ENCODE results near the gene KIAA0232.

KIAA0232 gene

DNA sequence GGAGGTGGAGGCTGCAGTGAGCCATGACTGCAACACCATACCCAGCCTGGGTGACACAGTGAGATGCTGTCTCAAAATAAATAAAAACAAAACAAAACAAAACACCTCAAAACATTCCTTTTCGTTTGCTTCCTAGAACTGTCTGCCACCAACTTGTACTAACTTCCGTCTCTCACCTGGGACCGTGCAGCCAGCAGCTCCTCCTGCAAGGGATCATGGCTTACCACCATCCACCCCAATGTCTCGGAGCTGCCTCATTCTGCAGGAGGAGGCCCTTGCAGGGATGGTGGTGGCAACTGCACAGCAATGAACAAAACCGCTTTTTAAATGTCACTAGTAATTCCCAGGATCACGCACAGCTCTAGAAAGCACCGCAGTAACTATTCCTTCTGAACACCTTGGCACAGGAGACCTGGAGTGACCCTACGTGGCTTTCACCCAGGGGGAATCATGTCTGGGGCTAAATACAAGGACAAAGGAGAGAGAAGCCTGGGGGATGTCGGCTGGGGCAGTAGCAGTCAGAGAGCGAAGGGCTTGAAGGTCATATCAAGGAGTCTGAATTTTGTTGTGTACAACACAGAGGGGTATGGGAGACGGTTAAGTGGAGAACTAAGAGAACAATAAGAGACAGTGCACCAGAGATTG, 17.4 kb upstream of the KIAA0232 start:
- Mint-ChIP-seq H3K27me3 (peaks cover 36% of the 10 kb centered on the region), H3K4me1 (ENCODE audit: low read depth) (peaks cover 19% of the 10 kb centered on the region), H3K4me3 (no peak overlapping the region), H3K27ac (no peak overlapping the region), H3K9me3 (no peaks in the 10 kb centered on the region), H3K36me3 (ENCODE audit: low read depth) (no peaks in the 10 kb centered on the region)
- intact Hi-C loops (cut with micrococcal nuclease): no loop called here

DNA sequence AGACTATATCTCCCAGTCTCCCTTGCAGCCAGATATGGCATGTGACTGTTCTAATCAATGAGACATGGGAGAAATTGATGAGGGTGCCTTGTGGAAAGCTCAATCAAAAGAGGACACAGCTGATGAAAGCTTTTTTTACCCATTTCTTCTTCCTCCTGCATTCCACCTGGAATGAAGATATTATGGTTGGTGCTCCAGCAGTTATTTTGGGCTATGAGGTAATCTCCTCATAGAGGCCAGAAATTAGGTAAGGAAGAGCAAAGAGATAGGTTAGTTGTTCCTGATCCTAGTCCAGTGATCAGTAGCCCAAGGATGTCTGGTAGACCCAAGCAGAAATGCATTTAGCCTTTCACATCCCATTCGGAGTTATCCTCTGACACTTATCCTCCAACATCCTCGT, 16.8 kb upstream of the KIAA0232 start:
- intact Hi-C loops (cut with micrococcal nuclease): no loop called here

DNA sequence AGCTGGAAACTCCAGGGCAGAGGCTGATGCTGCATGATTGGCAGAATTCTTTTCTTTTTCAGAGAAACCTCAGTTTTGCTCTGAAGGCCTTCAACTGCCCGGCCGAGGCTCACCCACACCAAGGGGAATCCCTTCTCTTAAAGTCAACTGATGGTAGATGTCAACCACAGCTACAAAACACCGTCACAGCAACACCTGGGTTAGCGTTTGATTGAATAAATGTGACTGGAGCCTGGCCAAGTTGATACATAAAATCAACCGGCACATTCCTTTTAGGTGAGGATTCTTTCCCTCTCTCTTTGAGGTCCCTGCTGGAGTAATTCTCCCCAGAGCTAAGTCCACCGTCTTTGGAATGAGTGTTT, 15.2 kb upstream of the KIAA0232 start:
- Mint-ChIP-seq H3K27ac (peak overlapping the region; percentile 82), H3K4me1 (ENCODE audit: low read depth) (peaks cover 19% of the 10 kb centered on the region), H3K27me3 (peaks cover 23% of the 10 kb centered on the region), H3K9me3 (no peaks in the 10 kb centered on the region), H3K36me3 (ENCODE audit: low read depth) (no peaks in the 10 kb centered on the region), H3K4me3 (no peak overlapping the region)
- intact Hi-C loops (cut with micrococcal nuclease): no loop called here

More for the DNA sequence above, 16.8 kb upstream of the KIAA0232 start:
- H3K36me3 Mint-ChIP-seq (ENCODE audit: low read depth): no peaks in the 10 kb centered on the region
- H3K4me1 Mint-ChIP-seq (ENCODE audit: low read depth): peaks cover 19% of the 10 kb centered on the region
- H3K9me3 Mint-ChIP-seq: no peaks in the 10 kb centered on the region
- H3K4me3 Mint-ChIP-seq: no peak overlapping the region
- no peak overlapping the region for H3K27ac Mint-ChIP-seq
- peaks cover 36% of the 10 kb centered on the region for H3K27me3 Mint-ChIP-seq

DNA sequence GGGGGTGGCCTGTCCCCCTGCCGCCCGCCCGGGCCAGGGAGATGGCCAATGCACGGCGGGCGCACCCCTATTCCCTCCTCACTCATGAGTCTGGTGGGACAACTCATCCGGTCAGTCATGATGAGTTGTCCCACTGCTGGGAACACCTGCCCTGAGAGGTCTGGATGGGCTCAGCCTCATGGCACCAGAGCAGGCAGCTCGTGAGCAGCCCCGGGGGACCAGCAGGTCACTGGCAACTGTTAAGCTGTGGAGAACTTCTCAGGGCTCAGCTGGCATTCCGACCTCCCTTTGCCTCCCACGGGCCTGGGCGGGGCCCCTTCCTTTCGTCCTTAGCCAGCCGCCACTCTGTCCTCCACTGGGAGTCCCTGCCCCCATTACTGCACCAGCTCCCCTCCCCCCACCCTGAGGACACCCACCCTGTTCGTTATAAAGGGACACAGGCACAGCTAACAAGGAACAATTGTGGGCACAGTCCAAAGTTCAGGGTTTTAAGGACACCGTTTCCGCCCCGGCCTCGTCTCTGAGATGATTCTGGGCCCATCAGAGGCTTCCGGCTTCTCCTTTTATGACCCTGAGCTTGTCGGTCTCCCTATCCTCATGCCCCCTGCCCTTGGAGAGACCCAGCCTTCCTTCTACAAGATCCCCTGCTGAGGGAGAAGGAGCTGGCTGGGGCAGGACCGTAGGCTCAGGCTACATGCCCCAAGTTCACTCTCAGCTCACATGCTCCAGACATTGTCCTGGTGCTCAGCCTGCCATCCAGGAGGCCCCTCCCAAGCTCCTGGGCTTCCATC, 14.6 kb upstream of the KIAA0232 start:
- peaks cover 19% of the 10 kb centered on the region for H3K4me1 Mint-ChIP-seq (ENCODE audit: low read depth)
- H3K4me3 Mint-ChIP-seq: no peak overlapping the region
- intact Hi-C loops (cut with micrococcal nuclease): no loop called here
- no peaks in the 10 kb centered on the region for H3K9me3 Mint-ChIP-seq
- H3K27ac Mint-ChIP-seq: peak overlapping the region; percentile 82
- no peaks in the 10 kb centered on the region for H3K36me3 Mint-ChIP-seq (ENCODE audit: low read depth)
- peaks cover 18% of the 10 kb centered on the region for H3K27me3 Mint-ChIP-seq

DNA sequence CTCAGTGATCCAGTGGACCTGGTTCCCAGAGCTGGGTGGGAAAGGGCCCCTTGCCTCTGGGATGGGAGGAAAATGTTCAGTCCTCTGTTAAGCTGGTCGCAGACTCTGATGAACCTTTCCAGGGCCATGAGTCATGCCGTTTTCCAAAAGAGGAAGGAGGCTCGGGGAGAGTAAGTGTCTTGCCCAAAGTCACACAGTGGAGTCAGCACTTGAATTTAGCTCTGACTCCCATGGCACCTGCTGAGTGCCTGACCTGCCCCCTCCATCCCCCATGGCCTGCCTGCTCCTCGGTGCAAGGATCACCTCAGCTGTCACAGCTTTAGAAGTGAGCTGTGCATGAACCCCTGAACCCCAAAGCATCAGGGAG, 14.0 kb upstream of the KIAA0232 start:
- Mint-ChIP-seq H3K9me3 (no peaks in the 10 kb centered on the region), H3K27me3 (peaks cover 16% of the 10 kb centered on the region), H3K27ac (peak overlapping the region; percentile 82), H3K4me1 (ENCODE audit: low read depth) (peaks cover 19% of the 10 kb centered on the region), H3K4me3 (no peak overlapping the region), H3K36me3 (ENCODE audit: low read depth) (no peaks in the 10 kb centered on the region)
- intact Hi-C loops (cut with micrococcal nuclease): no loop called here

DNA sequence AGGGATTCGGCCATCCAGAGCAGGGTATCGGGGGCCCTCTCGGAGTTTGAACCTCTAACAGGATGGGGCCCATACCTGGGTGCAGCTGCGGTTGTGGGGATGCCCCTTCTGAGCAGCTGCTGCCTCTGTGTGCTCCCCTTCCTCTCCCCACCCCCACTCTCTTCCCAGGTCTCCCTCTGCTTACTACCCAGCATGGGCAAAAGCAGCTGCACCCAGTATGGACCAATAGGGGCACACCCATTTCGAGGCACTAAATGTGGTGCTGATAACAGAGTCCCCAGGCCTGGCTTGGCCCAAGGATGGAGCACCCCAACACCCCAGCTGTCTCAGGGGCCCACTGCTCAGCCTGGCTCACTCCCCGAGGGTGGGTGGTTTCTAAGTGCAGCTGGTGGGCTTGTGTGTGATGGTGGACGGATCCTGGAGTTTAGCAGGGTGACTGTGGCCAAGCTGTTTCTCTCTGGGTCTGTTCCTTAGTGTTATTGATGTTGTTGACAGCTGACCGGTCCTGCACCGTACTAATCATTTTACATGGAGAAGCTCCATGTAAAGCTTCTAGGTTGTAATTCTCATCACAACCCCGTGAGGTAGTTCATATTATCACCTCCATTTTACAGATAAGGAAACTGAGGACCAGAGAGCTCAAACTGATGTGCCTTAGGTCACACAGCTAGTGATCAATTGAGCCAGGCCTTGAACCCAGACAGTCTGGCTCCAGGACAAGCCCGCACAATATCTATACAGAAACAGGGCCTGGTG, 13.1 kb upstream of the KIAA0232 start:
- H3K27me3 Mint-ChIP-seq: peaks cover 11% of the 10 kb centered on the region
- intact Hi-C loops (cut with micrococcal nuclease): no loop called here
- H3K27ac Mint-ChIP-seq: peak overlapping the region; percentile 82
- H3K4me3 Mint-ChIP-seq: no peak overlapping the region
- peaks cover 25% of the 10 kb centered on the region for H3K4me1 Mint-ChIP-seq (ENCODE audit: low read depth)
- H3K9me3 Mint-ChIP-seq: no peaks in the 10 kb centered on the region
- H3K36me3 Mint-ChIP-seq (ENCODE audit: low read depth): no peaks in the 10 kb centered on the region

DNA sequence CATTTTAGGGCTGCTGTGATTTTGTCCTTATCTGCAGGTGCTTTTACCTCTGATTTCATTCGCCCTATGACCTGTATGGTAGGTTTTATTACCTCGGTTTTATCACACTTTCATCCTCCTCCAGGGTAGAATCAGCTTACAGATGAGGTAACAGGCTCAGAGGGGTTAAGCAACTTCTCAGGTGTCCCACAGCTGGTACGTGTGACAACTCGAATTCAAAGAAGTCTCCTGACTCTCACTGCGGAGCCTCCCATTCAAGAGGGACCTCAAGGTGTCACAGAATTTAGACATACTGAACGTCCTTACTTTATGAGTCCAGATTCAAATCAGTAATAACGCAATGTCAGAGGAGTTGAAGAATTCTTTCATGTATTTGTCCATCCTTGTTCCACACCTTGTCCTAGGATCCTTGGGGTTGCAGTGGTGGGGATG, 12.5 kb upstream of the KIAA0232 start:
- Mint-ChIP-seq H3K9me3 (no peaks in the 10 kb centered on the region), H3K27me3 (peaks cover 10% of the 10 kb centered on the region), H3K4me3 (no peak overlapping the region), H3K27ac (no peak overlapping the region), H3K36me3 (ENCODE audit: low read depth) (no peaks in the 10 kb centered on the region), H3K4me1 (ENCODE audit: low read depth) (peaks cover 31% of the 10 kb centered on the region)
- intact Hi-C loops (cut with micrococcal nuclease): no loop called here

DNA sequence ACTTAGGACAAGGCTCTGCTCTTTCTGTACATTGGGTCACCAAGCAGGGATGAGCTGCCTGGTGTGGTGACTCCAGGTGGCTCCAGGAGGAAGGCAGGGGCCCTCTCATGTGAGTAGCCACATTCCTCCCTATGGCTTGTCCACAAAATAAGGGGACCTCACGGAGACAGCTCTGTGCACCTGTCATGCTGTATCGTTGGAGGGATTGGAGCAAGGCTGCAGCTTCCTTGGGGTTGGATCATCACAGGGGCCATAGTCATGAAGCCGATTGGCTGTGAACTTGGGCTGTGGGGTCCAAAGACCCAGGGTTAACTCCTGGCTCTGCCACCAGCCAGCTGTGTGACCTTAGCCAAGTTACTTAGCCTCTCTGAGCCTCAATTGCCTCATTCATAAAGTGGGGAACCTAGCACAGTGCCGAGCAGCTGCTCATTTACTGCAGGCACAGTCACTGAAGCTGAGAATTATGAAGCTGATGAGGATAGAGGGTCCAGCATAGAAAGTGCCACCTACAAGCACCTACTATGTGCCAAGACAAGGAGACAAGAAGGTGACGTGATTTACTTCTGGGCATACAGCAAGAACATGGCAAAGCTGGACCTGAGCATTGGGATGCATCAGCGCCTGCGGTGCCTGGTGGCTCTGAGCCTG, 11.8 kb upstream of the KIAA0232 start:
- Mint-ChIP-seq H3K36me3 (ENCODE audit: low read depth) (no peaks in the 10 kb centered on the region), H3K27ac (no peak overlapping the region), H3K4me1 (ENCODE audit: low read depth) (peaks cover 37% of the 10 kb centered on the region), H3K4me3 (no peak overlapping the region), H3K27me3 (peaks cover 7% of the 10 kb centered on the region), H3K9me3 (no peaks in the 10 kb centered on the region)
- intact Hi-C loops (cut with micrococcal nuclease): no loop called here

DNA sequence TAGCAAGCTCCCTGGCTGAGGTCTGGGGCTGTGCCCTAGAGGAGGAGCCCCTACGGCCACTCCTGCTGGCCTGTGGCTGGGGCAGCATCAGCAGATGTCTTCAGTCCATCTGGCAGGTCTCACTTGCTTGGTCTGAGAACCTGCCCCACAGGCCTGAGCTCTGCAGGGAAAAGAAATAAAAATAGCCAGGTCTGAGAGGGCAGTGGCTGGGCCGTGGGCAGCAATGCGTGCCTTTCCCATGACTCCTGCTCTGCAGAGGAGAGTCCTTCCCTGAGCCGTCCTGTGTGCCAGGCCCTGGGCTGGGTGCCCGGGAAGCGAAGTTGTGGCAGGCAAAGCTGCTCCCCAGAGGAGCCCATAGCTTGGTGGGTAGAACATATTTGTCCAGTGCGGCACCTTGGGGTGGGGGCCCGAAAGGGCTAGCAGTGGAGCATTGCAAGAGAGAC, 11.3 kb upstream of the KIAA0232 start:
- Mint-ChIP-seq H3K9me3 (no peaks in the 10 kb centered on the region), H3K4me1 (ENCODE audit: low read depth) (peaks cover 37% of the 10 kb centered on the region), H3K27me3 (peaks cover 5% of the 10 kb centered on the region)

DNA sequence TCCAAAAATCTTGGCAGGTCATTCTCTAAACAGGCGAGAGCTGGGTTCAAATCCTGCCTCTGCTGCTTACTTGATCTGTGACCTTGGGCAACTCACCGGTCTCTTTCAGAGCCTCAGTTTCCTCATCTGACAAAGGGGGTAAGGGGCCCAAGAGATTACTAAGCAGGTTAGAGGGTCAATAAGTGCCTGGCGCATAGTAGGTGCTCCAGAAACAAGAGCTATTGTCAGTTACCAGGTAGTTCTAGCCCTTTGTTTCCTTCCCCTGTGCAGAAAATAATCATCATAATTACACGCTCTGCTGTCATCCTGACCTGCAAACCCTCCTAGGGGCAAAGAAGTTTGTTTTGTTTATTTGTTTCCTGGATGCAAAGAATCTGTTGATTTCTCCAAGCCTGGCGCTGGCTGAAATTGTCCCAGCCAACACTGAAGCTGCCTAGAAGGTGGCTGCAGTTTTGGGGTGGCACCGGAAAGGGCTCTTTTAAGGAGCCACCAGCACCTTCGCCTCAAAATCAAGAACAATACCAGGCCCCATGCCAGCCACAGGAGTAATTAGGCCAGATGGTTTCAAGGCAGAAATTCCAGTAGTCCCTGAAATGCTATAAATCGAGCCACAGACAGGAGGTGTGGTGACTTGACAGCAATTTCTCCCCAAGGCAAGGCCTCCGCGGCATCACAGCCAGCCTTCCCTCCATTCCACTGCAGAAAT, 10.2 kb upstream of the KIAA0232 start:
- peaks cover 5% of the 10 kb centered on the region for H3K27me3 Mint-ChIP-seq
- H3K27ac Mint-ChIP-seq: no peak overlapping the region
- no peak overlapping the region for H3K4me3 Mint-ChIP-seq
- H3K36me3 Mint-ChIP-seq (ENCODE audit: low read depth): no peaks in the 10 kb centered on the region
- no peaks in the 10 kb centered on the region for H3K9me3 Mint-ChIP-seq
- intact Hi-C loops (cut with micrococcal nuclease): no loop called here
- peaks cover 43% of the 10 kb centered on the region for H3K4me1 Mint-ChIP-seq (ENCODE audit: low read depth)

More for the DNA sequence above, 11.3 kb upstream of the KIAA0232 start:
- Mint-ChIP-seq H3K36me3 (ENCODE audit: low read depth) (no peaks in the 10 kb centered on the region), H3K27ac (no peak overlapping the region), H3K4me3 (no peak overlapping the region)
- intact Hi-C loops (cut with micrococcal nuclease): no loop called here

DNA sequence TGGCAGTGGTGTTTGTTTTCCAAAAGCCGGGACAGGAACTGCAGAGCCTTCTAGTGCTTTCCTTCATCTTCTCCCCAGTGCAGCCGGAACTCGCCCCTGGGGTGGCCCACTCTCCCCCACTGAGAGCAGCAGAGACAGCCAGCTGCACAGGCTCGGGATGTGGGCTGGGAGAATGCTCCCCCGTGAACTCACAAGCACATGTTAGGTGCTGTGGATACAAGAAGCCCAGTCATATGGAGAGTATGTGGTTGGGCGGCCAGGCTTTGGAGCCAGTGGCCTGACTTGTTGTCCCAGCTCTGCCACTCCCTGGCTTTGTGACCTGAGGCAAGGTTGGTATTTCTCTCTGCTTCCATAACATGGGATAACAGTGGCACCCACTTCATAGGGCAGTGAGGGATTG, 9.4 kb upstream of the KIAA0232 start:
- Mint-ChIP-seq H3K4me3 (no peak overlapping the region), H3K36me3 (ENCODE audit: low read depth) (no peaks in the 10 kb centered on the region), H3K9me3 (no peaks in the 10 kb centered on the region), H3K27ac (no peak overlapping the region), H3K27me3 (peaks cover 5% of the 10 kb centered on the region), H3K4me1 (ENCODE audit: low read depth) (peaks cover 43% of the 10 kb centered on the region)
- intact Hi-C loops (cut with micrococcal nuclease): no loop called here

DNA sequence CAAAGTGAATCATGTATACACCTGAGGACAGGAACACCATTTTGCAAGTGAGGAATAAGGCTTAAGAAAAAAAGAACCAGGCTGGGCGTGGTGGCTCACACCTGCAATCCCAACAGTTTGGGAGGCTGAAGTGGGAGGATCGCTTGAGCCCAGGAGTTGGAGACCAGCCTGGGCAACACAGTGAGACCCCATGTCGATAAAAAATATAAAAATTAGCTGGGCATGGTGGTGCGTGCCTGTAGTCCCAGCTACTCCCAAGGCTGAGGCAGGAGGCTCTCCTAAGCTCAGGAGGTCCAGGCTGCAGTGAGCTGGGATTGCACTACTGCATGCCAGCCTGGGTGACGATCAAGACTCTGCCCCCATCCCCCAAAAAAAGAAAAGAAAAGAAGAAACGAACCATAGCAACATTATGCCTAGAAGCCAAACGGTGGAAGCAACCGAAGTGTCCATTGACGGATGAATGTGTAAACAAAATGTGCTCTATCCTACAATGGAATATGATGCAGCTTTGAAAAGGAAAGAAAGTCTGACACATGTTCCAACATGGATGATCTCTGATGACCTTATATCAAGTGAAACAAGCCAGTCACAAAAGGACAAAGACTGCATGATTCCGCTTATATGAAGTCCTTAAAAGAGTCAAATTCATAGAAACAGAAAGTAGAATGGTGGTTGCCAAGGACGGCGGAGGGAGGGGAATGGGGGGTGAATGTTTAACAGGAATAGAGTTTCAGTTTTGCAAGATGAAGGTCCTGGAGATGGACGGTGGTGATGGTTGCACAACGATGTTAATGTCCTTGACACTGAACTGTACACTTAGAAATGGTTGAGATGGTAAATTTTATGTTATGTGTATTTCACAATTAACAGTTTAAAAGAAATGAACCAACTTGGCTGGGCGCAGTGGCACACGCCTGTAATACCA, 8.6 kb upstream of the KIAA0232 start:
- H3K9me3 Mint-ChIP-seq: no peaks in the 10 kb centered on the region
- peak overlapping the region; percentile 35 for H3K27ac Mint-ChIP-seq
- H3K4me1 Mint-ChIP-seq (ENCODE audit: low read depth): peaks cover 43% of the 10 kb centered on the region
- no peaks in the 10 kb centered on the region for H3K36me3 Mint-ChIP-seq (ENCODE audit: low read depth)
- peaks cover 7% of the 10 kb centered on the region for H3K27me3 Mint-ChIP-seq
- no peak overlapping the region for H3K4me3 Mint-ChIP-seq
- intact Hi-C loops (cut with micrococcal nuclease): no loop called here

DNA sequence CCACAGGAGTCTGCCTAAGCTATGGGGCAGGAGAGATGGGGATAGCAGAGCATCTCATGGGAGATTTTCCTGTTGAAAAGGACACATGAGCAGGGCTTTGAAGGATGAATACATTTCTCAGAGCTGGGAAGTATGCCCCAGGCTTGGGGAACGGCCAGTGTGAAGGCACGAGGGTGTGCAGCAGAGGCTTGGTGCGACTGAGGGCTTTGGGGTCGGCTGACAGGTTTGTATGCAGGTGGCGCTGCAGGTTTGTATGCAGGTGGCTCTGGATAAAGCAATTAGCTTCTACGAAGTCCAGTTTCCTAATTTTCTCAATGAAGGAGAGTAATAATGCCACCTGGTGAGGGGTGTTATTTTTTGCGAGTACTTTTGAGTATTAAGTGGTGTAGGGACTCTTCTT, 6.8 kb upstream of the KIAA0232 start:
- no peak overlapping the region for H3K4me3 Mint-ChIP-seq
- intact Hi-C loops (cut with micrococcal nuclease): no loop called here
- no peaks in the 10 kb centered on the region for H3K9me3 Mint-ChIP-seq
- no peak overlapping the region for H3K27ac Mint-ChIP-seq
- no peaks in the 10 kb centered on the region for H3K36me3 Mint-ChIP-seq (ENCODE audit: low read depth)
- peaks cover 57% of the 10 kb centered on the region for H3K4me1 Mint-ChIP-seq (ENCODE audit: low read depth)
- H3K27me3 Mint-ChIP-seq: peaks cover 7% of the 10 kb centered on the region

Data from dendritic cell treated with granulocyte-macrophage colony-stimulating factor and Interleukin-4, amounts not matched to agents 40 ng/mL and 50 ng/mL, for 4 days (primary cell).